Vagina (tissue), 2 donors: ENCODE measurements around the gene CD8B. TPM values are rescaled to one million over a fixed set of nuclear protein-coding genes. Genes with fewer than 3 reads are reported as not detected.

Experiments
- DNase-seq, 2 donors: peaks; one replicate each; pipeline ENCODE4 v3.0.0-alpha.2; 2017; ENCODE audit errors: extremely low spot score in 2 of 2
- H3K27ac ChIP-seq: fragments of 200-600 bp; sonication (generic); one replicate; pipeline ENCODE4 v1.5.1; 2019
- H3K27me3 ChIP-seq: fragments of 200-600 bp; sonication (generic); one replicate; pipeline ENCODE4 v1.5.1; 2019
- H3K36me3 ChIP-seq, 2 donors: fragments of 200-600 bp; sonication (generic); one replicate each; pipeline ENCODE4 v1.5.1; 2017 to 2019
- H3K4me1 ChIP-seq: fragments of 200-600 bp; sonication (generic); one replicate; pipeline ENCODE4 v1.5.1; 2019
- H3K4me3 ChIP-seq, 2 donors: fragments of 200-600 bp; sonication (generic); 1 replicate in 1 of 2; 2 replicates in 1 of 2; pipeline ENCODE4 v1.5.1; 2016 to 2019
- H3K9me3 ChIP-seq: fragments of 200-600 bp; sonication (generic); one replicate; pipeline ENCODE4 v1.5.1; 2019
- CTCF ChIP-seq, 3 experiments: fragments of 450-650 bp in 2 of 3; fragments of 200-600 bp in 1 of 3; sonication (generic) in 1 of 3; IDR thresholded peaks; one replicate each; pipeline ENCODE4 v1.5.1; 2017 to 2019; ENCODE audit warnings: antibody characterized with exemption in 3 of 3, mild to moderate bottlenecking in 2 of 3, moderate library complexity in 2 of 3
- POLR2A ChIP-seq, 2 donors: fragments of 450-650 bp; IDR thresholded peaks; one replicate each; pipeline ENCODE4 v1.6.1; 2017; ENCODE audit warnings: antibody characterized with exemption in 2 of 2, mild to moderate bottlenecking in 2 of 2, moderate library complexity in 2 of 2
- POLR2AphosphoS5 ChIP-seq, 2 donors: sonication (generic); formaldehyde crosslinking; IDR thresholded peaks; one replicate each; pipeline ENCODE4 v1.9.0; 2017; ENCODE audit warnings: antibody characterized with exemption in 2 of 2, mild to moderate bottlenecking in 2 of 2, low read depth in 1 of 2; ENCODE audit not compliant: insufficient read depth in 1 of 2
- intact Hi-C: fragments of 100-400 bp; cut with DNase I; formaldehyde crosslinking; loops from one replicate; pipeline ENCODE4 v1.15.1; 2023
- total RNA-seq: library from RNA; depleted of rRNA; stranded (reverse); fragments of >200 nt; gene quantifications from one replicate; pipeline ENCODE4 v1.2.3, GENCODE V29; 2016

Gene CD8B
- total RNA-seq, 1 donor from 2014 or later: 10.6 TPM

- no peak for DNase-seq
- Histone ChIP-seq H3K4me3 (no peak overlapping the region), H3K27me3 (no peaks in the 10 kb centered on the region), H3K4me1 (no peaks in the 10 kb centered on the region), H3K36me3 (no peaks in the 10 kb centered on the region), H3K9me3 (no peaks in the 10 kb centered on the region), H3K27ac (no peak overlapping the region)
- intact Hi-C loops: no loop called here
- TF ChIP-seq POLR2A (IDR thresholded peaks at IDR 0.05) (no peak), POLR2AphosphoS5 (IDR thresholded peaks at IDR 0.05; ENCODE audit: insufficient read depth in 1 of 2, low read depth in 1 of 2) (no peak), CTCF (IDR thresholded peaks at IDR 0.05) (no peak)
These were observed 29.2 kb downstream of the CD8B start for GRCh38 chr2:86832334-86833096.

DNA sequence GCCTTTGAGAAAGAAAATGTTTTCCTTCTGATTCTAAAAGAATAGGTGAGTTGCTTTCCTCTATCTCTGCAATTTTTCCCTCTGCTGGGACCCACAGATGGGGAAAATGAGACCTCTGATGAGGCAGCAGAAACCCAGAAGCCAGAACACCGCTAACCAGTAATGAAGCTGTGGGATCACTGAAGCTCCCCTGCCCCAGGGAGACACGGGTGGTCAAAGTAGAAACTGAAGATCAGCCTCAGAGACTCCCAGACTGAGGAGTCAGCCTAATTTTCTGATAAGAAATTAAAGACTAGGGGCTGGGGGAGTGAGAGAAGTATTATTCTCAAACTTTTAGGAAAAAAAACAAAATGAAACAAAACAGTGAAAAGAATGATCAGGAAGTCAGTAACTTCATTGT is 30.1 kb downstream of the CD8B start:
- Histone ChIP-seq H3K27ac (no peak overlapping the region), H3K9me3 (no peaks in the 10 kb centered on the region), H3K27me3 (no peaks in the 10 kb centered on the region), H3K4me1 (no peaks in the 10 kb centered on the region), H3K36me3 (no peaks in the 10 kb centered on the region), H3K4me3 (no peak overlapping the region)
- no peak for DNase-seq
- intact Hi-C loops: no loop called here
- TF ChIP-seq POLR2AphosphoS5 (IDR thresholded peaks at IDR 0.05; ENCODE audit: insufficient read depth in 1 of 2, low read depth in 1 of 2) (no peak), CTCF (IDR thresholded peaks at IDR 0.05) (no peak), POLR2A (IDR thresholded peaks at IDR 0.05) (no peak)

GRCh38 chr2:86826951-86827350 is 34.7 kb downstream of the CD8B start:
- Histone ChIP-seq H3K9me3 (no peaks in the 10 kb centered on the region), H3K27ac (no peak overlapping the region), H3K4me1 (no peaks in the 10 kb centered on the region), H3K4me3 (no peak overlapping the region), H3K36me3 (no peaks in the 10 kb centered on the region), H3K27me3 (no peaks in the 10 kb centered on the region)
- DNase-seq: no peak
- no peak for TF ChIP-seq CTCF (IDR thresholded peaks at IDR 0.05)
- no peak for TF ChIP-seq POLR2A (IDR thresholded peaks at IDR 0.05)
- no peak for TF ChIP-seq POLR2AphosphoS5 (IDR thresholded peaks at IDR 0.05; ENCODE audit: insufficient read depth in 1 of 2, low read depth in 1 of 2)
- intact Hi-C loops: no loop called here

- H3K27ac ChIP-seq: no peak overlapping the region
- no peak overlapping the region for H3K4me3 ChIP-seq
- no peak for DNase-seq
- H3K27me3 ChIP-seq: no peaks in the 10 kb centered on the region
- no peak for TF ChIP-seq POLR2AphosphoS5 (IDR thresholded peaks at IDR 0.05; ENCODE audit: insufficient read depth in 1 of 2, low read depth in 1 of 2)
- TF ChIP-seq CTCF (IDR thresholded peaks at IDR 0.05): no peak
- TF ChIP-seq POLR2A (IDR thresholded peaks at IDR 0.05): no peak
- H3K4me1 ChIP-seq: no peaks in the 10 kb centered on the region
- H3K9me3 ChIP-seq: no peaks in the 10 kb centered on the region
- H3K36me3 ChIP-seq: no peaks in the 10 kb centered on the region
- intact Hi-C loops: no loop called here
These were observed 35.8 kb downstream of the CD8B start for GRCh38 chr2:86825693-86826381.
